Activated naive CD4-positive, alpha-beta T cell treated with anti-CD3 and anti-CD28 coated beads for 36 hours (primary cell): ENCODE results near the gene ATP10A. TPM values are rescaled to one million over a fixed set of nuclear protein-coding genes. Genes with fewer than 3 reads are reported as not detected.

Source experiments
- CTCF ChIA-PET: fragments of 350-600 bp; sonication (Branson Sonifier 250); formaldehyde crosslinking; loops from one replicate; lab custom pipeline; 2021; ENCODE audit warnings: antibody characterized with exemption; lab: Charles Lee
- DNase-seq: peaks from one replicate; pipeline ENCODE4 v3.0.0-alpha.2; 2020
- H3K27ac Mint-ChIP-seq: one replicate; pipeline ENCODE4 v1.8.0; 2021; ENCODE audit warnings: mild to moderate bottlenecking, mixed read lengths
- H3K27me3 Mint-ChIP-seq: one replicate; pipeline ENCODE4 v1.8.0; 2021; ENCODE audit warnings: low read depth, mixed read lengths
- H3K36me3 Mint-ChIP-seq: one replicate; pipeline ENCODE4 v1.8.0; 2021; ENCODE audit warnings: low read depth, mixed read lengths
- H3K4me1 Mint-ChIP-seq: one replicate; pipeline ENCODE4 v1.8.0; 2021; ENCODE audit warnings: low read depth, mixed read lengths
- H3K4me3 Mint-ChIP-seq: one replicate; pipeline ENCODE4 v1.8.0; 2021; ENCODE audit warnings: mild to moderate bottlenecking, moderate library complexity, mixed read lengths
- H3K9me3 Mint-ChIP-seq: one replicate; pipeline ENCODE4 v1.8.0; 2021; ENCODE audit warnings: mixed read lengths
- intact Hi-C: fragments of 100-400 bp; cut with micrococcal nuclease; formaldehyde crosslinking; loops from one replicate; pipeline ENCODE4 v1.15.1; 2023
- total RNA-seq, 2 experiments: library from RNA; stranded (reverse); gene quantifications; one replicate each; pipeline ENCODE4 v1.2.3, GENCODE V29; 2021

The ATP10A gene
- total RNA-seq, 2 experiments from 2014 or later: 11.9 to 13.0 TPM

DNA sequence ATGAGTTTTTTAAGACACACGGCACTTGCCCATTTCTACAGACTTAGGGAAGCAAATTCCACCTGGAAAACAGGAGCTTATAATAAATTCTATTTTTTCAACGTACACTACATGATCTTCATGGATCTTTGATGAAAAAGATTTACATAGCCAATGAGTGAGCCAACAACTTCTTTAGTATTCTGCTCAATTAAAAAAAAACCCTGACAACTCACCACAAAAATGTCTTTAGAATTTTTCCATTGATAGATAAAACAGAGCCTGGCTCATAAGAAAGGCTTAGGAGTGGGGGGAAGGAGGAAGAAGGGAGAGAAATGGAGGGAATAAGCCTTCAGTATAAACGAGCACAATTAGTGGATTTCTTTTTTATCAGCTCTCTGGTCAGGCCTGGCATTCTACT, 126.7 kb downstream of the ATP10A start:
- intact Hi-C loops: loop anchor here (5.0 kb wide), 1 partner anchor 126 kb away; the partner anchor contains the start of gene ATP10A
- no peaks in the 10 kb centered on the region for H3K9me3 Mint-ChIP-seq
- no peak overlapping the region for H3K4me3 Mint-ChIP-seq
- CTCF ChIA-PET: interaction anchor here (2.4 kb wide), 1 partner anchor 198 kb away, joined by 10 read pairs; no protein-coding TSS in a partner anchor
- DNase-seq: no peak
- H3K4me1 Mint-ChIP-seq: peaks cover 18% of the 10 kb centered on the region
- no peak overlapping the region for H3K27ac Mint-ChIP-seq
- no peaks in the 10 kb centered on the region for H3K27me3 Mint-ChIP-seq
- H3K36me3 Mint-ChIP-seq: peaks cover 8% of the 10 kb centered on the region

DNA sequence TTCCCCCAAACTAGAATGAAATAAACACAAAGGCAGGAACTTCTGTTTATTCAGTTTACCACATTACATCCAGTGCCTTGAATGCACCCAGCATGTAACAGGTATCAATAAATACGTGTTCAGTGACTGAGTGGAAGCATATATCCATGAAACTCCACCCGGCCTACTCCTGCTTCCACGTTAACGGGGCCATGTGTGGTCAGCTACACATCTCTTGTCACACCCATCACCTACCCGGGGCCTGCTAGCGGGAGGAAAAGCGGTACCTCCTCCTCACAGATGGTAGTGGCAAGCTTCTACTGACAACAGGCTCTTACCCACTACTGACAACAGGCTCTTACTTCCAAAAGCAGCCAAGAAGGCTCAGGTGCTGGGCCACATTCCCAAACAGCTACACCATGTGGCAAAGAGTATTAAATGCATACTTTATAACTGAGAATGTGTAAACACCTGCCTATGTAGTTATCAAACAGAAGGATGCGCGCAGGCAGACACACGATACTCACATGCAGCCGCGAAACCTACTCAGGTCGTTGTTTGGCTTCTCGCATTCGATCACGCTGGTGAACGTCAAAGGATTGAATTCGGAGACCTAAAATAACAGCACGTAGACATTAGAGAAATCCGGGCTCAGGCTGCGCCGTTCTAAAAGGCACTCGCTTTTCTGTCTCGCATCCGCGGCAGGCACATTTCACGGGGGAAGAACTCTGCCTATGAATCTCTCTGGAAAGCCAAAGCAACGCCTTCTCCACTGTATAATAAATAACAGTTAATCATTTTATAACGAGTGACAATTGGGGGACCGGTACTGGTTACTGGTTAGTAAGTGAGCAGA, 127.4 kb downstream of the ATP10A start:
- DNase-seq: no peak
- intact Hi-C loops: loop anchor here (5.0 kb wide), 1 partner anchor 127 kb away; the partner anchor contains the start of gene ATP10A
- CTCF ChIA-PET: interaction anchor here (0.9 to 2.4 kb wide), 2 partner anchors 198 kb away, joined by 5 to 10 read pairs; no protein-coding TSS in a partner anchor
- H3K4me3 Mint-ChIP-seq: no peak overlapping the region
- H3K9me3 Mint-ChIP-seq: no peaks in the 10 kb centered on the region
- no peaks in the 10 kb centered on the region for H3K27me3 Mint-ChIP-seq
- H3K4me1 Mint-ChIP-seq: peaks cover 15% of the 10 kb centered on the region
- H3K36me3 Mint-ChIP-seq: peaks cover 8% of the 10 kb centered on the region
- no peak overlapping the region for H3K27ac Mint-ChIP-seq

DNA sequence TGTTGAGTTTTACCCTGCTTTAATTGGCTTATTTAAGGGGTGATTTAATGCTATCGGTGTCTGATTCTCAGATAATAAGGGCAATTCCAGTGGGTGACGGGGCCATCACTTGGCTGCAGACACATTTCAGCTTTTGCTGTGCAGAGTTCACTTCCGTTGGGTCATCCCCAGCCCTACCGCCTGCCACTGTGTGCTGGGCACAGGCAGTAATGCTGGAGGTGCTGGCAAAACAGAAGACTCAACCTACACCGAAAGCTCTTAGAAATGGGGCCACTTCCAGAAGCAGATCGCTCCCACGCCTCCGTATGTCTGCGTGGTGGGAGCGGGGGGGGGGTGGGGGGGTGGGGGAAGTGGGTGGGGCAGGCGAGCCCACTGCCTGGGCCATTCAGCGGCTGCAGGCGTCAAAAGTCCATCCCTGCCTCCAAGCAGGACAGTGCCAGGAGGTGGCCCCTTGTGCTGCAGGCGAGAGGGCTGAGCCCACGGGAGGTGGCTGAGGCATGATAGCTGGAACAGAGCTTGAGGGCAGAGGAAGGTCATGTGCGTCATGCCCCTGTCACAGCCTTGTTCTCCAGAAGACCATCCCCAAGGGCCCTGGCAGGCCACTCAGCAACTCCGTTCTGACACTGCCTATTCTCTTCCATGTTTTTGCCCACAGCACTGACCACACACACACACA, 128.3 kb downstream of the ATP10A start:
- CTCF ChIA-PET: interaction anchor here (0.9 kb wide), 1 partner anchor 199 kb away, joined by 5 read pairs; no protein-coding TSS in a partner anchor

DNA sequence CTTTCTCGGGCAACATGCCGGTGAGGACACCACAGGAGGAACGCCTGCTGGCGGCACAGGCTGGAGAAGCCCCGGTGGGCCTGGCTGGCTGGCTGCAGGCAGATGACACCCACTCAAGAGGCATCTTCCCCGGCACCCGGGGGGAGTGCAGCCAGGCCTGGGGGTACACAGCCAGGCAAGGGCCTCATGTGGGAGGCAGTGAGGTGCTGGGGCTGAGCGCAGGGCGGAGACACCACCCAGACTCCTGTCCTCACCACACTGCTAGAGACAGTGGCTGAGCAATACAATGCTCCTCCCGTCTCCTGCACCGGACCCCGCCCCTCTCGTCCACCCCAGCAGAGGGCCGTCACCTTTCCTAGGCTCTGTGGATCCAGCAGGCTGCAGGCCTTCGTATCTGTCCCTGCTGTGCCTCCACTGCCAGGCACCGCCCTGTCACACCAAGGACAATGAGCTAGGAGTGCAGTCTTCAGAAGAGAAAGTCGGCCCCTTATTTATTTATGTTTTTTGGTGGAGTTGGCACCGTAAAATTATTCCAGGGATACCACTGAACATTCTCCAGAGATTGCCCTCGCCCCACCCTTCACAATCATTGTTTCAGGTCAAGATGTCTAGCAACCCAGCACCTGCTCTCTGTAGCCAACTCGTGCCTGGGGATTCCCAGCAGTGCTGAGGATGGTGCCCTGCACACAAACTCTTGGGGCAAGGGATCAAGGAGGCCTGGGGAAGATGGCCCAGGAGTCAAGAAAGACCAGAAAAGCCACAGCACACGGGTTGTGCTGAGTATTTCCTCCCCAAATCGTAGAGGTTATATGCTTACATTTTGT, 129.1 kb downstream of the ATP10A start:
- H3K4me3 Mint-ChIP-seq: no peak overlapping the region
- no peak overlapping the region for H3K27ac Mint-ChIP-seq
- H3K9me3 Mint-ChIP-seq: no peaks in the 10 kb centered on the region
- peaks cover 2% of the 10 kb centered on the region for H3K4me1 Mint-ChIP-seq
- DNase-seq: no peak
- intact Hi-C loops: no loop called here
- no peaks in the 10 kb centered on the region for H3K27me3 Mint-ChIP-seq
- H3K36me3 Mint-ChIP-seq: peaks cover 8% of the 10 kb centered on the region
- CTCF ChIA-PET: no interaction called here

More for the DNA sequence above, 128.3 kb downstream of the ATP10A start:
- H3K9me3 Mint-ChIP-seq: no peaks in the 10 kb centered on the region
- H3K36me3 Mint-ChIP-seq: peaks cover 8% of the 10 kb centered on the region
- intact Hi-C loops: loop anchor here (5.0 kb wide), 1 partner anchor 127 kb away; the partner anchor contains the start of gene ATP10A
- no peak for DNase-seq
- peaks cover 7% of the 10 kb centered on the region for H3K4me1 Mint-ChIP-seq
- H3K27me3 Mint-ChIP-seq: no peaks in the 10 kb centered on the region
- no peak overlapping the region for H3K27ac Mint-ChIP-seq
- H3K4me3 Mint-ChIP-seq: no peak overlapping the region

DNA sequence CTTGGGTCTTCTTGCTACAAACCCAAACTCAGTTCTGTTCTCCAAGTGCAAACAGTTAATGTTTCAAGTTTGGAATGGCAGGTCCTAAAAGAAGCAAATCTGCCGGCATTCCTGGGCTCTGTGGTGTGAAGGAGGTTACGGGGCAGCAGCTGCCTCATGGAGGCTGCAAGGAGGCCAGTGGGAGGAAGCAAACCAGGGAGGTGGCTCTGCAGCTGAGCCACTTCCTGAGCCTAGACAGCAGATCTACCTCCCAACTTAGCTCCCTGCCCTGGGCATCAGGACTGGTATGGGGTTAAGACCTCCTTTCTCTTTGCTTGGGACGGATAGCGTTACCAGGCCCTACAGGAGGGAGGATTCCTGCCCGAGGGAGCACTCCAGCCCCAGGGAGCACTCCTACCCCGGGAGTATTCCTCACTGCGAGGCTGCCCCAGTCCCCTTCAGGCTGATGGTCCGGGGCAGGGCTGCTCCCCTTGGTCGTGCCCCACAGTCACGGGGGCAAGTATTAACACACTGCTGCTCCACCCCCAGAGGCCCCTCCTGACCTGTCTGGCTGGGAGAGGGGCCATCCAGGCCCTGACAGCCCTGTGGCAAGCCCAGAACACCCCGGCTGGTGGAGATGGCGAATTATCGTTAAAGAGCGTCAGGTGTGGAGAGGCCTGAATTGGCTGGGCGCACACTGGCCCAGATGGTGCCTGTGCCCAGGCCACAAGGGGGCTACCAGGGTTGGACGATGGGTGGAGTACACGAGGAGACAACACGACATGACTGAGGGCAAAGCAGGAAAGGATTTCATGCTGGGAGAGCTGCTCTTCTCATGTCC, 129.9 kb downstream of the ATP10A start:
- peaks cover 8% of the 10 kb centered on the region for H3K36me3 Mint-ChIP-seq
- CTCF ChIA-PET: no interaction called here
- H3K27me3 Mint-ChIP-seq: no peaks in the 10 kb centered on the region
- H3K27ac Mint-ChIP-seq: no peak overlapping the region
- H3K9me3 Mint-ChIP-seq: no peaks in the 10 kb centered on the region
- H3K4me3 Mint-ChIP-seq: no peak overlapping the region
- peaks cover 2% of the 10 kb centered on the region for H3K4me1 Mint-ChIP-seq
- intact Hi-C loops: no loop called here
- DNase-seq: no peak

DNA sequence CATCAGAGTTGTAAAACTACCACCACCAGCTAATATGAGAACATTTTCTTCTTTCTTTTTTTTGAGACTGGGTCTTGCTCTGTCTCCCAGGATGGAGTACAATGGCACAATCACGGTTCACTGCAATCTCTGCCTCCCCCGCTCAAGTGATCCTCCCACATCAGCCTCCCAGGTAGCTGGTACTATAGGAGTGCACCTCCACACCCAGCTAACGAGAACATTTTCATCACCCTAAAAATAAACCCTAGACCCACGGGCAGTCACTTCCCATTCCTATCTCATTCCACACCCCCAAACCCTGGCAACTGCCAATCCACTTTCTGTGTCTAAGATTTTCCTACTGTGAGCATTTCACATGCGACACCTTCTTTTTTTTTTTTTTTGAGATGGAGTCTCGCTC, 130.9 kb downstream of the ATP10A start:
- no peaks in the 10 kb centered on the region for H3K9me3 Mint-ChIP-seq
- H3K27me3 Mint-ChIP-seq: no peaks in the 10 kb centered on the region
- peaks cover 10% of the 10 kb centered on the region for H3K36me3 Mint-ChIP-seq
- DNase-seq: no peak
- peaks cover 2% of the 10 kb centered on the region for H3K4me1 Mint-ChIP-seq
- CTCF ChIA-PET: interaction anchor here (1.2 kb wide), 1 partner anchor 203 kb away, joined by 4 read pairs; no protein-coding TSS in a partner anchor
- intact Hi-C loops: no loop called here
- no peak overlapping the region for H3K4me3 Mint-ChIP-seq
- no peak overlapping the region for H3K27ac Mint-ChIP-seq

DNA sequence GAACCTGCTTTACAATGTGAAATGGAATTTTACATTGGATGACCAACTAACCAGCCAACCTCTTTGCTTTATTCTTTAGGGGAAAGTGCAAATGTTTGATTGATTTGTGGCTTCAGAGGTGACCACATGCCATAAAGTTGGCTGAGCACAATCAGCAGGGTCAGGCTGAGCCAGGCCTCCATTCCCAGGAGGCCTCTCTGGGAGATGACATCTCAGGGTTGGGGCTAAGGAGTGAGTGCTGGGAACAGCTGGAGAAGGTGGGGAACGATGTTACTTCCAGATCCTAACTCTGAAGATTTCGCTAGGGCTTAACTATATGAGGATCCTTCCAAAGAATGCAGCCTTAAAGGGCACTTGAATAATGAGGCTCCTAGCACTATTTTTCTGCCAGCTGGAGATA, 131.7 kb downstream of the ATP10A start:
- Mint-ChIP-seq H3K27me3 (no peaks in the 10 kb centered on the region), H3K27ac (no peak overlapping the region), H3K9me3 (no peaks in the 10 kb centered on the region), H3K36me3 (peaks cover 10% of the 10 kb centered on the region), H3K4me3 (no peak overlapping the region), H3K4me1 (peaks cover 2% of the 10 kb centered on the region)
- DNase-seq: no peak
- intact Hi-C loops: no loop called here
- CTCF ChIA-PET: interaction anchor here (1.2 kb wide), 1 partner anchor 204 kb away, joined by 4 read pairs; no protein-coding TSS in a partner anchor

DNA sequence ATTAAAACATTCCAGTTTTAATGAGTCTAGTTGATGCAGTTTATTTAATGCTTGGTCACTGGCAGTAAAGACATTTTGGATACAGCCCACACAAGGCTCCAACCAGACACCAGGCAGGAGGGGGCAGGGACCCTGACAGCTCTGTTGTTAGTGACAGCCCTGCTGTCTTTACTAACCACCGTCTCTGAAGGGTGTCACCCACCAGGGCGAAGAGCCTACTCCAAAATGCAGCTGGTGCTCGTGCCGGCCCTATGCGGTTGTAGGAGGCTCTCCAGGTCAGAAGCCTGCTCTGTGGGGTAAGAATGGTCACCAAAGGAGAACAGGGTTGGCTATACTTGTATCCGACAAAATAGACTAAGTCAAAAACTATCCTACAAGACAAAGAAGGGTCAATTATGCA, 132.2 kb downstream of the ATP10A start:
- intact Hi-C loops: no loop called here

DNA sequence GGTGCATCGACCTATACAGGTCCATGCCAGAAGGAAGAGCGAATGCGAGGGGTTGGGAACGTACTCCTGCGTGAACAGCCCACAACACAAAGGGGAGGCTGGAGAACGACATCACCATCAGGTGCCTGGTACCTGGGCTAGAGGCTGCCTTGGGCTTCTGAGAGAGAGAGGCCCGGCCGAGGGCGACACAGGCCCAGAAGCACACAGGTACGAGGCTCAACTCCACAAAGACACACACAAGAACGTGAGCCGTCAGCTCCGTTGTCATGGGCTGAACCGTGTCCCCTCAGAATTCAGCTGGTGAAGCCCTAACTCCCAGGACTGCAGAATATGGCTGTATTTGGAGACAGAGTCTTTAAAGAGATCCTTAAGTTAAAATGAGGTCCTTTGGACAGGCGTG, 134.3 kb downstream of the ATP10A start:
- CTCF ChIA-PET: no interaction called here
- Mint-ChIP-seq H3K9me3 (no peaks in the 10 kb centered on the region), H3K36me3 (peaks cover 15% of the 10 kb centered on the region), H3K4me3 (no peak overlapping the region), H3K27ac (no peak overlapping the region), H3K27me3 (no peaks in the 10 kb centered on the region), H3K4me1 (peaks cover 2% of the 10 kb centered on the region)
- intact Hi-C loops: no loop called here
- no peak for DNase-seq

More for the DNA sequence above, 132.2 kb downstream of the ATP10A start:
- no peak for DNase-seq
- CTCF ChIA-PET: no interaction called here
- Mint-ChIP-seq H3K36me3 (peaks cover 10% of the 10 kb centered on the region), H3K27ac (no peak overlapping the region), H3K4me1 (peaks cover 2% of the 10 kb centered on the region), H3K4me3 (no peak overlapping the region), H3K9me3 (no peaks in the 10 kb centered on the region), H3K27me3 (no peaks in the 10 kb centered on the region)

DNA sequence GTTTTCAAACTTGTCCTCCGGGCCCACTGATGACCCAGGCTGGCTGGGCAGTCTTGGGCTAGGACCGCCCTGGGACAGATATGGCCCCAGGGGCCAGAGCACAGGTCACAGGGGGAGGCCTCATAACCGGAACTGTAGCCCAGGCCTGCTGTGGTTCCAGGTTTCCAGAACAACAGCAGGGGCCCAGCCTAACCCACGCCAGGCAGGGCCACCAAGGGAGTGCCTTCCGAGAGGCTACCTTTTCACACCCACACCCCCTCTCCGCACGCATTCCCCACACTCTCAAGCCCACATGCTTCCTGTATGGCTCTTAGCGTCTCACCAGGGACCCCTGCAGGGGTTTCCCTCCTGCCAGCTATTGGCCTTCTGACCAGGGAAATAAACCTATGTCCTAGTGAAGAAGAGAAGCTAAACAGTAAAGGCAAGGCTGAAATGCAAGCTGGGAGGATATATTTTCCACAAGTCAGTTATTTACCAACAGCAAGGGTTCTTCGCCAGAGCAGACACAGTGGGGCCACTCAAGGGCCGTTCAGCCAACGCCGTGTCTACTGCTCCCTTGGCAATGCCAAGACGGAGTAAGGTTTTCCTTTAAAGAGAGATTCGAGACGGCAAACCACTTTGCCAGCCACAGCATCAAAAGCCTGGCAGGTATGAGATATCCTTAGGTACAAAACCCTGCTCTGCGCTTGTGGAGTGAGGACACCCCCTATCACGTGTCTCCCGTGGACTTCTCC, 135.1 kb downstream of the ATP10A start:
- intact Hi-C loops: no loop called here
- Mint-ChIP-seq H3K4me1 (peaks cover 2% of the 10 kb centered on the region), H3K36me3 (peaks cover 11% of the 10 kb centered on the region), H3K4me3 (no peak overlapping the region), H3K9me3 (no peaks in the 10 kb centered on the region), H3K27me3 (no peaks in the 10 kb centered on the region), H3K27ac (no peak overlapping the region)
- DNase-seq: no peak
- CTCF ChIA-PET: interaction anchor here (0.5 to 0.6 kb wide), 2 partner anchors 89 to 193 kb away, joined by 3 to 4 read pairs; no protein-coding TSS in a partner anchor

DNA sequence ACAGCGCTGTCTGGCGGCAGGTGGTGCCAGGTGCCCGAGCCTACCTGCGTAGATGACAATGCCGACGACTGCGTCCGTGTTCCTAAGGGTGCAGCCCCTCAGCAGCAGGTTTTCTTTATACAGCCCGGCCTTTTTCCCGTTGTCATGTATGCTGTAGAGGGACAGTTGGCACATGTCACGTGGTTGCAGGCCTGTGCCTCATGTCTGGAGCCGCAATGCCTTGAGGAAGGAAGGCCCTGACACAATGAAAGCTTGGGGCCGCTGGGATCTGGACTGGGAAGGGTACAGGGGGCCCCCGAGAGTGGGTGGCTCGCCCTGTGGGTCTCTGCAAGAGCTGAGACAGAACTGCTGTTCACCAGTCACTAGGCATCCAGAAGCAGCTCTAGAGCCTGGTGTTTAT, 136.0 kb downstream of the ATP10A start:
- DNase-seq: no peak
- Mint-ChIP-seq H3K27me3 (no peaks in the 10 kb centered on the region), H3K4me3 (no peak overlapping the region), H3K36me3 (peaks cover 10% of the 10 kb centered on the region), H3K27ac (no peak overlapping the region), H3K9me3 (no peaks in the 10 kb centered on the region), H3K4me1 (peaks cover under 1% of the 10 kb centered on the region)
- intact Hi-C loops: no loop called here
- CTCF ChIA-PET: no interaction called here
